ENCODE data around the gene TM7SF3. TPM values are rescaled to one million over a fixed set of nuclear protein-coding genes. Genes with fewer than 3 reads are reported as not detected.

TM7SF3 gene, protein sequence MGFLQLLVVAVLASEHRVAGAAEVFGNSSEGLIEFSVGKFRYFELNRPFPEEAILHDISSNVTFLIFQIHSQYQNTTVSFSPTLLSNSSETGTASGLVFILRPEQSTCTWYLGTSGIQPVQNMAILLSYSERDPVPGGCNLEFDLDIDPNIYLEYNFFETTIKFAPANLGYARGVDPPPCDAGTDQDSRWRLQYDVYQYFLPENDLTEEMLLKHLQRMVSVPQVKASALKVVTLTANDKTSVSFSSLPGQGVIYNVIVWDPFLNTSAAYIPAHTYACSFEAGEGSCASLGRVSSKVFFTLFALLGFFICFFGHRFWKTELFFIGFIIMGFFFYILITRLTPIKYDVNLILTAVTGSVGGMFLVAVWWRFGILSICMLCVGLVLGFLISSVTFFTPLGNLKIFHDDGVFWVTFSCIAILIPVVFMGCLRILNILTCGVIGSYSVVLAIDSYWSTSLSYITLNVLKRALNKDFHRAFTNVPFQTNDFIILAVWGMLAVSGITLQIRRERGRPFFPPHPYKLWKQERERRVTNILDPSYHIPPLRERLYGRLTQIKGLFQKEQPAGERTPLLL
- total RNA-seq, result 43.1 to 55.9 TPM (median 43.8 TPM) in 3 replicates
- long read RNA-seq, transcript TM7SF3-201 (12 exons, 2,709 nt), result major isoform, 60 of 116 reads
- long read RNA-seq, partial matches to known transcripts, result 5 of 116 reads
- long read RNA-seq, other reads (novel, unspliced or antisense), result 51 of 116 reads

DNA sequence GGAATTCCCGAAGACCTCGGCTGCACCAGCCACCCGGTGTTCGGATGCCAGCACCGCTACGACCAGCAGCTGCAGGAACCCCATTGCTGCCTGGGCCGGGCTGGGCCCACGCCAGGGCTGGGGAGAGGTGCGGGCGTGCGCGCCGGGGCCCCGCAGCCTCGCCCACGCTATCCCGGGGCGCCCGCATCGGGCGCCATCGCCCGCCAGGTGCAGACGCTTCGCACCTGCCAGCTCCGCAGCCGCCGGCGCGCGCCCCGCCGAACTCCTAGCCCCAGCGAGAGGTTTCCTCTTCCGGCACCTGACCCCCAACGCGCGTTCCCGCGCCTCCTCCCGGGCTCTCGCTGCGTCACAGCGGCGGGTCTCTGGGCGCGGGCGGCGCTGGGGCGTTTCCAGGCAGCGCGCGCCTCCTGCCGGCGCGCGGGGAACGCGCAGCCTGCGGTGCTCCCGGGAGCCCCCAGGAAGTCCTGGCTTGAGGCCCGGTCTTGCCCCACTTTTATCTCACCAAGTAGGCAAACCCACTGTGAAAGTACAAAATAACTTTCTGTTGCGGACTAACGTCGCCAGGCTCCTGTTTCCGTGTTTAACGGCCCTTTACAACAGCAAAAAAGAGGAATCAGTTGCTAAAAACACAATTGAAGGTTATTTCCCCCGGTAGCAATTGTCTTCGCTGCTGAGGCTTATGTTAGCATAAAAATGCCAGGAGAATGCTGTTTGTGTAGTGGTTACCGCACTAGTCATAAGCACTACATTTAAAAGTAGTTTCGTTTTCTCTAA, at the start of gene TM7SF3:
Gene TM7SF3, minus strand, starts transcription at position 300 of the 774 bp plus-strand sequence. Its CDS starts 216 bp downstream, at position 84.
- Mint-ChIP-seq H3K27ac (ENCODE audit: unreplicated experiment) (peak within 1 kb of the TSS; percentile 88), H3K4me3 (ENCODE audit: unreplicated experiment) (peak within 1 kb of the TSS; percentile 89), H3K4me1 (ENCODE audit: low read depth) (peaks cover 52% of the 10 kb centered on the region), H3K27me3 (ENCODE audit: low read depth) (no peaks in the 10 kb centered on the region), H3K36me3 (ENCODE audit: low read depth) (no peaks in the 10 kb centered on the region), H3K9me3 (ENCODE audit: low read depth) (no peaks in the 10 kb centered on the region)
- TF ChIP-seq, protein P1, sequence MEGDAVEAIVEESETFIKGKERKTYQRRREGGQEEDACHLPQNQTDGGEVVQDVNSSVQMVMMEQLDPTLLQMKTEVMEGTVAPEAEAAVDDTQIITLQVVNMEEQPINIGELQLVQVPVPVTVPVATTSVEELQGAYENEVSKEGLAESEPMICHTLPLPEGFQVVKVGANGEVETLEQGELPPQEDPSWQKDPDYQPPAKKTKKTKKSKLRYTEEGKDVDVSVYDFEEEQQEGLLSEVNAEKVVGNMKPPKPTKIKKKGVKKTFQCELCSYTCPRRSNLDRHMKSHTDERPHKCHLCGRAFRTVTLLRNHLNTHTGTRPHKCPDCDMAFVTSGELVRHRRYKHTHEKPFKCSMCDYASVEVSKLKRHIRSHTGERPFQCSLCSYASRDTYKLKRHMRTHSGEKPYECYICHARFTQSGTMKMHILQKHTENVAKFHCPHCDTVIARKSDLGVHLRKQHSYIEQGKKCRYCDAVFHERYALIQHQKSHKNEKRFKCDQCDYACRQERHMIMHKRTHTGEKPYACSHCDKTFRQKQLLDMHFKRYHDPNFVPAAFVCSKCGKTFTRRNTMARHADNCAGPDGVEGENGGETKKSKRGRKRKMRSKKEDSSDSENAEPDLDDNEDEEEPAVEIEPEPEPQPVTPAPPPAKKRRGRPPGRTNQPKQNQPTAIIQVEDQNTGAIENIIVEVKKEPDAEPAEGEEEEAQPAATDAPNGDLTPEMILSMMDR (IDR thresholded peaks at IDR 0.05), result peak; percentile 97
- peak; percentile 94 for DNase-seq (ENCODE audit: low spot score)

DNA sequence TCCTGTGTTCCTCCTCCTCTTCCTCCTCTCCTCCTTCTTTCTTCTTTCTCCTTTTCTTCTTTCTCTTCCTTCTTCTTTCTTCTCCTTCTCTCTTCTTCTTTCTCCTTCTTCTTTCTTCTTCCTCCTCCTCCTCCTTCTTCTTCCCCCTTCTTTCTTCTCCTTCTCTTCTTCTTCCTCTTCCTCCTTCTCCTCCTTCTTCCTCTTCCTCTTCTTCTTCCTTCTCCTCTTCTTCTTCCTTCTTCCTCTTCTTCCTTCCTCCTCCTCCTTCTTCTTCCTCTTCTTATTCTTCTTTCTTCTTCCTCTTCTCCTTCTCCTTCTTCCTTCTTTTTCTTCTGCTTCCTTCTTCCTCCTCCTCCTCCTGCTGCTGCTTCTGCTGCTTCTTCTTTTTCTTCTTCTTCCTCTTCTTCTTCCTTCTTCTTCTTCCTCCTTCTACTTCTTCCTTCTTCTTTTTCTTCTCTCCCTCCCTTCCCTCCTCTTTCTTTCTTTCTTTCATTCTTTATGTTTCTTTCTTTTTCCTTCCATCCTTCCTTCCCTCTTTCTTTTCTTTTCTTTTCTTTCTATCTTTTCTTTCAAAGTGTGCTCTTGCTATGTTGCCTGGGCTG, 49.2 kb upstream of the TM7SF3 start:
- Mint-ChIP-seq H3K27me3 (ENCODE audit: low read depth) (no peaks in the 10 kb centered on the region), H3K4me3 (ENCODE audit: unreplicated experiment) (no peak overlapping the region), H3K27ac (ENCODE audit: unreplicated experiment) (no peak overlapping the region), H3K4me1 (ENCODE audit: low read depth) (no peaks in the 10 kb centered on the region), H3K36me3 (ENCODE audit: low read depth) (peaks cover 12% of the 10 kb centered on the region), H3K9me3 (ENCODE audit: low read depth) (peaks cover 4% of the 10 kb centered on the region)
- TF ChIP-seq, protein P1 (IDR thresholded peaks at IDR 0.05), result no peak
- no peak for DNase-seq (ENCODE audit: low spot score)

DNA sequence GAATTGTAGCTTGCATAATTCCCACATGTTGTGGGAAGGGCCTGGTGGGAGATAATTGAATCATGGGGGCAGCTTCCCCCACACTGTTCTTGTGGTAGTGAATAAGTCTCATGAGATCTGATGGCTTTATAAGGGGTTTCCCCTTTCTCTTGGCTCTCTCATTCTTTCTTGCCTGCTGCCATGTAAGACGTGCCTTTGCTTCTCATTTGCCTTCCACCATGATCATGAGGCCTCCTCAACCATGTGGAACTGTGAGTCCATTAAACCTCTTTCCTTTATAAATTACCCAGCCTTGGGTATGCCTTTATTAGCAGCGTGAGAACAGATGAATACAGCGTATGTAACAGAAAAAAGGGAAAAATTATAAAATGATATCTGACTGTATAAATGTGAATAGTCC, 47.1 kb upstream of the TM7SF3 start:
- Mint-ChIP-seq H3K4me1 (ENCODE audit: low read depth) (no peaks in the 10 kb centered on the region), H3K36me3 (ENCODE audit: low read depth) (peaks cover 8% of the 10 kb centered on the region), H3K27me3 (ENCODE audit: low read depth) (no peaks in the 10 kb centered on the region), H3K4me3 (ENCODE audit: unreplicated experiment) (no peak overlapping the region), H3K9me3 (ENCODE audit: low read depth) (peaks cover 6% of the 10 kb centered on the region), H3K27ac (ENCODE audit: unreplicated experiment) (no peak overlapping the region)
- TF ChIP-seq, protein P1 (IDR thresholded peaks at IDR 0.05), result no peak
- no peak for DNase-seq (ENCODE audit: low spot score)

DNA sequence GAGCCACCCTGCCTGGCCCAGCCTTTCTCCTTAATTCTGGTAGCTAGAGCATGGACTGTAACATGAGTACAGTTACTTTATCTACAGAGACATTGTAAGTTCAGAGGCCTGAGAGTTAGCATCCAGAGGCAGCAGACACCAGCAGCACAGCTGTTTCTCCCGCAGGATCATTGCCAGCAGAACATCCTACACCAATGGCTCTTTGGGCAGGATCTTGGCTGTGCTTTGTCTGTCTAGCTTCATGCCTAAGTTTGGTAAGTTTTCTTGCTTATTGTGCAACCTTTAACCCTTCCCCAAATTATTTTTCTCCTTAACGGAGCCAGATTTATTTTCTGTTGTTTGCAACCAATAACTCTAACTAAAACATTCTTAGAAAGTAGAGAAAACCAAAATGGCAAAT, 46.6 kb upstream of the TM7SF3 start:
- H3K36me3 Mint-ChIP-seq (ENCODE audit: low read depth), result peaks cover 8% of the 10 kb centered on the region
- no peak overlapping the region for H3K4me3 Mint-ChIP-seq (ENCODE audit: unreplicated experiment)
- peaks cover 6% of the 10 kb centered on the region for H3K9me3 Mint-ChIP-seq (ENCODE audit: low read depth)
- H3K27me3 Mint-ChIP-seq (ENCODE audit: low read depth), result no peaks in the 10 kb centered on the region
- H3K4me1 Mint-ChIP-seq (ENCODE audit: low read depth), result no peaks in the 10 kb centered on the region
- TF ChIP-seq, protein P1 (IDR thresholded peaks at IDR 0.05), result no peak
- DNase-seq (ENCODE audit: low spot score), result no peak
- no peak overlapping the region for H3K27ac Mint-ChIP-seq (ENCODE audit: unreplicated experiment)
